Measurements from ENCODE around the gene PDE4B.

DNA sequence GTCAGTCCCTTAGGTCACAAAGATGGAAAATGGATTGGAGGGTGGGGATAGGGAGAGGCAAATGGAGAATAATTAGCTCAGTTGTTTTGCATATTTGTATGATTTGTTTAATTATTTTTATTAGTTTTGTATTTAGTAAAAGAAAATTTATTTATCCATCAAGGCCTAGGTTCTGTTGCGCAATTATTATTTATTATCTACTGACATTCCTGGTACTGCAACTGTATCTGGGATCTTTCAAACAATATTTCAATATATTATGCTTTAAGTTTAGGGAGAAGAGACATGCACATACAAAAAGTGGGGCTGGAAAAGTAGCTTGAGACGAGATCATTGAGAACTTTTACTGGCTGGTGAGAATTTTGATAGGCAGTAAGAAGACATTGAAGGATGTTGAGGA lies 424.9 kb downstream of the PDE4B start:
- TF ChIP-seq POLR2AphosphoS5 (IDR thresholded peaks at IDR 0.05) (no peak), CTCF (IDR thresholded peaks at IDR 0.05) (no peak), POLR2A (IDR thresholded peaks at IDR 0.05) (no peak)
